GM12872 (cell line): Measurements from ENCODE around the gene DYRK2.

Experiments used
- CTCF ChIP-seq: IDR thresholded peaks from 3 replicates; pipeline ENCODE4 v1.5.1; 2011; ENCODE audit warnings: low read depth, mild to moderate bottlenecking, low read length, moderate library complexity; ENCODE audit not compliant: insufficient read depth

The DYRK2 gene

DNA sequence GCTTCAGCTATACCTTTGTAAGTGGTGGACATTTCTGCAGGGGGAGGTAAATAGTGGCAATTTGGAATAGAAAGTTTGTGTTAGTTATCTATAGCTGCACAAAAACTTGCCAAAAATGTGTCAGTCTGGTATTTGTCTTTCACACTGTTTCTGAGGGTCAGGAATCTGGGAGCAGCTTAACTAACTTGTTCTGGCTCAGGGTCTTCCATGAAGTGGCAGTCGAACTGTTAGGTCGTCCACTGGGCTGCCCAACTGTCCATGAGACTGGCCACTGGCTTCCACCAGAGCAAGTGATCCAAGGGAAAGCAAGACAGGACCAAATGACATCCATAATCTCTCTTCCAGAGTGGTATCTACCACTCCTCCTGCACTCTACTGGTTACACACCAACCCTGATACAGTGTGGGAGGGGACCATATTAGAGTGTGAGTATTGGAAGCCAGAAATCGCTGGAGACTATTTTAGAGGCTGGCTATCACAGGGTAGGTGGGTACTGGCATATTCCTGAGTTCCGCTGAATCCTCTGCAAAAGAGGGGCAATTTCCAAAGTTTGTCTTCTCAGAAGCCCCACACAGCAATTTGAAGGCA is 60.9 kb downstream of the DYRK2 start:
- TF ChIP-seq CTCF, result no peak

DNA sequence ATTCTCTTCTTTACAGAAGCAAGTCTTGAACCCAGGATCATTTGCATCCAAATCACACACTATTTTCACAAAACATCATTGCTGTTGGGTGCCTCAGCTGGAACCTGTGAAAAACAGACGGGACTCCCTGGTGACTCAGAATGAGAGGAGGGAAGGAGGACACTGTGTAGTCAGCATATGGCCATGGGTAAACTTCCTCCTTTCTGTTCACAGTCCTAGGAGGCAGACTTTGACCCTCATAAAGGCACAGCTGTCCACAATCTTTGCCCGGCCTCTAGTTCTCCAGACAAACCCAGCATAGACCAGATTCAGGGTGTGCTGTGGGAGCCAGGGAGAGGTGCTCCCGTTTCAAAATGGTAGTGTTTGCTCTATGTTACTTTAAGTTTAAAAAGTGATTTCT is 62.0 kb downstream of the DYRK2 start:
- no peak for TF ChIP-seq CTCF

- TF ChIP-seq CTCF, result no peak
These were observed 63.5 kb downstream of the DYRK2 start for GRCh38 chr12:67712011-67712410.

DNA sequence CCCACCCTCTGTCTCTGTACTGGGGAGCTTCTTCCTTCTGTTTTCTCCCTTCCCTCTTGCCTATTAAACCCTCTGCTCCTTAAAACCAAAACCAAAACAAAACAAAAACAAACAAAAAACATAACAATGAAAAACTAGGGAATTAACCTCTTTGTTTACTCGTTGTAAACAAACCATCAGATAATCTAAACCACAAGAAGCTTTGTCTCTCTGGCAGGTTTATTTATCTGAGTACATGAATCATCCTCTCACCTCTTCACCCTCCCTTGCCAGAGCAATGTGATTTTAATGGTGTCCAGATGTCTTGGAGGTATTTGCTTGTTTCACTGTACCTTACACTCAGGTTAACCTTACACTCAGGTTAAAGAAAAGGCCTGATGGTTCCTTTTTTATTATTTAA is 66.1 kb downstream of the DYRK2 start:
- TF ChIP-seq CTCF, result no peak
